ENCODE measurements around the gene CLEC2L. TPM values are rescaled to one million over a fixed set of nuclear protein-coding genes. Genes with fewer than 3 reads are reported as not detected.

Gene CLEC2L
- total and polyA plus RNA-seq, 5 donors from 2014 or later, result 0.39 TPM; not detected in 4

DNA sequence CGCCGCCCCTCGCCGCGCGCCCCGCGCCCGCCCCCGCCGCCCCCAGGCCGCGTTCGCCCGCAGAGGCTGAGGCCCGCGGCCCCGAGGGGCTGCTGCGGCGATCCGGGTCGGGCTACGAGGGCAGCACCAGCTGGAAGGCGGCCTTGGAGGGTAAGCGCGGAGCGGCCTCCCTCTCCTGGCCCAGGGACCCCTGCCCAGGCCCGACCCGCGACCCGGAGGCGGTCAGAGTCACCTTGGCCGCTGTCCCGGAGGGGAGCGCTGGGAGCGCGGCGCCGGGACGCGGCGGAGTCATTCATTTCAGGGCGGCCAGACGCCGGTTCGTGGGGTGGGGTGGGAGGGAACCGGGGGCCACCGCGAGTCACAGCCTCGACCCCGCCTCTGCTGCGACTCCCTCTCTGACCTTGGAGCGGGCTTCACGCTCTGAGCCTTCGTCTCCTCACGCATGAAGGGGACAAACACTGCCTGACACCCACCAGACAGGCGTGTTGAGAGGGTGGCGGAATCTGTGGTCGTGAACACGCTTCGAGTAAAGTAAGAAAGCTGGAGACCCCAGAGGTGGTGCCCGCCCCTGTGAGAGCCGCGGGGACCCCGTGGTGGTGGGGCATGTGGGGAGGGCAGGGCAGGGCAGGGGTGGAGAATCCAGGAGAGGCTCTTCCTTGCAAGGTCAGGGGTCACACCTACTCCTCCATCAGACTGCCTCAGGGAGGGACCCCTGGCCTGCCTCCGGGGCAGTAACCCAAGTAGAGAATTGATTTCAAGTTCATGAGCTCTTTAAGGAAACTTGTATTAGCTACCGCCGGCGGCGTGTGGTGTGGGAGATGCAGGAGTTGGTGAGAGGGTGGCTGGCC, 707 bp downstream of the CLEC2L start:
- Mint-ChIP-seq H3K4me3 (no peak overlapping the region), H3K27ac (no peak overlapping the region), H3K9me3 (peaks cover 0 to 4% (median 0%) of the 10 kb centered on the region in 7 donors), H3K27me3 (peaks cover 44% of the 10 kb centered on the region), H3K36me3 (peaks cover 7% of the 10 kb centered on the region), H3K4me1 (peaks cover 0 to 26% (median 2%) of the 10 kb centered on the region in 4 donors)
- no peak for ATAC-seq (ENCODE audit: low read depth in 2 of 2)
- Histone ChIP-seq H3K27me3 (ENCODE audit: control insufficient read depth, insufficient read depth, low read length) (peaks cover 6% of the 10 kb centered on the region), H3K36me3 (ENCODE audit: control insufficient read depth, insufficient read depth, low read length) (no peaks in the 10 kb centered on the region), H3K27ac (ENCODE audit: insufficient read depth, low read length, poor library complexity, severe bottlenecking) (no peak overlapping the region), H3K4me3 (ENCODE audit: low read depth, low read length) (no peak overlapping the region), H3K9me3 (ENCODE audit: control insufficient read depth in 2 of 2, low read length in 2 of 2) (no peaks in the 10 kb centered on the region), H3K4me1 (ENCODE audit: control insufficient read depth, insufficient read depth, low read length, poor library complexity, severe bottlenecking) (peaks cover 12% of the 10 kb centered on the region)
- no peak for DNase-seq

GRCh38 chr7:139525239-139525638, 1.8 kb downstream of the CLEC2L start:
- ATAC-seq (ENCODE audit: low read depth in 2 of 2) (no peak), DNase-seq (no peak)
- H3K4me3 Mint-ChIP-seq, result no peak overlapping the region
- no peak overlapping the region for H3K4me3 ChIP-seq (ENCODE audit: low read depth, low read length)
- no peaks in the 10 kb centered on the region for H3K36me3 ChIP-seq (ENCODE audit: control insufficient read depth, insufficient read depth, low read length)
- H3K4me1 Mint-ChIP-seq, result peaks cover 0 to 26% (median 2%) of the 10 kb centered on the region in 4 donors
- no peaks in the 10 kb centered on the region for H3K9me3 ChIP-seq (ENCODE audit: control insufficient read depth in 2 of 2, low read length in 2 of 2)
- peaks cover 6% of the 10 kb centered on the region for H3K27me3 ChIP-seq (ENCODE audit: control insufficient read depth, insufficient read depth, low read length)
- peak overlapping the region in 1 of 3 donors; percentile 32 for H3K27ac Mint-ChIP-seq
- peaks cover 12% of the 10 kb centered on the region for H3K4me1 ChIP-seq (ENCODE audit: control insufficient read depth, insufficient read depth, low read length, poor library complexity, severe bottlenecking)
- H3K36me3 Mint-ChIP-seq, result peaks cover 8% of the 10 kb centered on the region
- H3K9me3 Mint-ChIP-seq, result peaks cover 0 to 4% (median 0%) of the 10 kb centered on the region in 7 donors
- peaks cover 44% of the 10 kb centered on the region for H3K27me3 Mint-ChIP-seq
- H3K27ac ChIP-seq (ENCODE audit: insufficient read depth, low read length, poor library complexity, severe bottlenecking), result no peak overlapping the region

DNA sequence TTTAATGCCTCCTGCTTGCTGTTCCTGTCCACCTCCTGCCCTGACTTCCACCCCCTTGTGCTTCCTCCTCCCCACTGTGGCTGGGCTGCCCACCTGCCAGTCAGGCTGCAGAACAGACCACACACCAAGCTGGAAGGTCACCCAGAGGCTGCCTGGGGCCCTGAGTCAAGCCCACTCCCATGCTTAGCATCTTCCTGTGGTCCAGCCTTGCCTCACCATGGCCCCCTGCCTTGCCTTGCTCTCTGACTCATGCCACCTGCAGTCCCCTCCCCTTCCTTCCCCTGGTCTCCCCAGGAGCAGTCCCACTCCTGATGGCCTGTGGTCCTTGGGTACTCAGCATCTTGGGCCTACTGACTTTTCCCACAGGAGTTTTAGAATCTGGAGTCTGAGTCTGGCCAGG, 2.3 kb downstream of the CLEC2L start:
- Mint-ChIP-seq H3K36me3 (peaks cover 8% of the 10 kb centered on the region), H3K27me3 (peaks cover 46% of the 10 kb centered on the region), H3K27ac (no peak overlapping the region)

DNA sequence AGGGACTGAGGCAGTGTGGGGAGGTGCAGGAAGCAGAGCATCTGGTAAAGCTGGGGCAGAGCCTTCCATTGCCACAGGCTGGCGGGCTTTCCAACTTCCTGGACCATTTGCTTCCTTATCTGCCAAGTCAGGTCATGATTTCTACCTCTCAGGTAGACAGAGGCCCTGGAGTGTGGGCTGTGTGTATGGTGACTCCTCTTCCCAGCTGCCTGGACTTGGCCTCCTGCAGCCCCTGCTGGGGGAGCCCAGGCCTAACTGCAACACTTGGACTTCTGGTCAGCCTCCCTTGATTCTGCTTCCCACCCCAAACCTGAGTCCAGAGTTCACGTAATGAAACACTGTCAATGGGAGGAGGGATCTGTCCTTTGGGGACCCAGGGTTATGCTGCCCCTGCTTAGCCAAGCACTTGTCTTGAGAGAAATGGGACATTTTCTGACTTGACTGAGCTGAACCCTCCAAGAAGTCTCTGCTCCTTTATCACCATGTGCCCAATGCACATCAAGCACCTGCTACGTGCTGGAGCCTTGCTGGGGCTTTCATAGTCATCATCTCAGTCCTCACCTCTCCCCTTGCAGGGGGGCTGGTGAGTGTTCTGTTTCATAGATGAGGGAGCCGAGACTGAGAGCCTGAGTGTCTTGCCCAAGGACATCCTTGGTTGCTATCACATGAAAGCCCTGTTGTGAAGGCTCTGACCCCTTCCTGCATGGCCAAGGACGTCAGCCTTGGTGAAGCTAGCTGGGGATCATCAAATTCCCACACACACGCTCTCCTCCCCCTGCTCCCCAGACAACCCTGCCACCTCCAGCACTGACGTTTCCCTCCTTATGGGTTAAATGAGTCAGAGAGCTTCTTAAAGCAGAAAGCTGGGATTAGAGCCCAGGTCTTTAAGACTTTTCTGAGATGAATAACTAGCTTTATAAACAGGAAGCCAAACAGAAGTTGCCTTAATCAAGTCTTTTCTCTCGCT, 3.4 kb downstream of the CLEC2L start:
- H3K27ac Mint-ChIP-seq, result peak overlapping the region; percentile 16 to 85 (median 83)
- H3K4me3 Mint-ChIP-seq, result peak overlapping the region in 1 of 4 donors; percentile 76
- H3K4me1 ChIP-seq (ENCODE audit: control insufficient read depth, insufficient read depth, low read length, poor library complexity, severe bottlenecking), result peaks cover 12% of the 10 kb centered on the region
- H3K9me3 Mint-ChIP-seq, result peaks cover 0 to 5% (median 0%) of the 10 kb centered on the region in 7 donors
- H3K36me3 ChIP-seq (ENCODE audit: control insufficient read depth, insufficient read depth, low read length), result no peaks in the 10 kb centered on the region
- peaks cover 8% of the 10 kb centered on the region for H3K36me3 Mint-ChIP-seq
- H3K27ac ChIP-seq (ENCODE audit: insufficient read depth, low read length, poor library complexity, severe bottlenecking), result no peak overlapping the region
- ATAC-seq (ENCODE audit: low read depth in 2 of 2) (no peak), DNase-seq (no peak)
- H3K27me3 Mint-ChIP-seq, result peaks cover 46% of the 10 kb centered on the region
- H3K27me3 ChIP-seq (ENCODE audit: control insufficient read depth, insufficient read depth, low read length), result peaks cover 4% of the 10 kb centered on the region
- H3K4me1 Mint-ChIP-seq, result peaks cover 0 to 25% (median 4%) of the 10 kb centered on the region in 4 donors
- H3K9me3 ChIP-seq (ENCODE audit: control insufficient read depth in 2 of 2, low read length in 2 of 2), result no peaks in the 10 kb centered on the region
- no peak overlapping the region for H3K4me3 ChIP-seq (ENCODE audit: low read depth, low read length)

More for the DNA sequence above, 2.3 kb downstream of the CLEC2L start:
- ATAC-seq (ENCODE audit: low read depth in 2 of 2) (no peak), DNase-seq (no peak)
- H3K27me3 ChIP-seq (ENCODE audit: control insufficient read depth, insufficient read depth, low read length), result peaks cover 6% of the 10 kb centered on the region
- no peaks in the 10 kb centered on the region for H3K36me3 ChIP-seq (ENCODE audit: control insufficient read depth, insufficient read depth, low read length)
- no peak overlapping the region for H3K4me3 ChIP-seq (ENCODE audit: low read depth, low read length)
- no peaks in the 10 kb centered on the region for H3K9me3 ChIP-seq (ENCODE audit: control insufficient read depth in 2 of 2, low read length in 2 of 2)
- Mint-ChIP-seq H3K4me1 (peaks cover 0 to 26% (median 2%) of the 10 kb centered on the region in 4 donors), H3K4me3 (peak overlapping the region in 1 of 4 donors; percentile 75), H3K9me3 (peaks cover 0 to 4% (median 0%) of the 10 kb centered on the region in 7 donors)
- H3K27ac ChIP-seq (ENCODE audit: insufficient read depth, low read length, poor library complexity, severe bottlenecking), result no peak overlapping the region
- peaks cover 12% of the 10 kb centered on the region for H3K4me1 ChIP-seq (ENCODE audit: control insufficient read depth, insufficient read depth, low read length, poor library complexity, severe bottlenecking)

GRCh38 chr7:139531094-139531493, 7.6 kb downstream of the CLEC2L start:
- no peak overlapping the region for H3K27ac Mint-ChIP-seq
- H3K27me3 Mint-ChIP-seq, result peaks cover 28% of the 10 kb centered on the region
- Histone ChIP-seq H3K4me3 (ENCODE audit: low read depth, low read length) (no peak overlapping the region), H3K4me1 (ENCODE audit: control insufficient read depth, insufficient read depth, low read length, poor library complexity, severe bottlenecking) (peaks cover 12% of the 10 kb centered on the region), H3K36me3 (ENCODE audit: control insufficient read depth, insufficient read depth, low read length) (no peaks in the 10 kb centered on the region), H3K9me3 (ENCODE audit: control insufficient read depth in 2 of 2, low read length in 2 of 2) (no peaks in the 10 kb centered on the region), H3K27me3 (ENCODE audit: control insufficient read depth, insufficient read depth, low read length) (peaks cover 3% of the 10 kb centered on the region), H3K27ac (ENCODE audit: insufficient read depth, low read length, poor library complexity, severe bottlenecking) (no peak overlapping the region)
- H3K9me3 Mint-ChIP-seq, result peaks cover 0 to 4% (median 0%) of the 10 kb centered on the region in 7 donors
- peaks cover 8% of the 10 kb centered on the region for H3K36me3 Mint-ChIP-seq
- DNase-seq (no peak), ATAC-seq (ENCODE audit: low read depth in 2 of 2) (no peak)
- H3K4me3 Mint-ChIP-seq, result no peak overlapping the region
- peaks cover 0 to 13% (median 4%) of the 10 kb centered on the region in 4 donors for H3K4me1 Mint-ChIP-seq

GRCh38 chr7:139532636-139533155, 9.2 kb downstream of the CLEC2L start:
- Mint-ChIP-seq H3K9me3 (peaks cover 0 to 4% (median 0%) of the 10 kb centered on the region in 7 donors), H3K36me3 (peaks cover 4% of the 10 kb centered on the region)
- no peak for ATAC-seq (ENCODE audit: low read depth in 2 of 2)

GRCh38 chr7:139534096-139534495, 10.6 kb downstream of the CLEC2L start:
- no peaks in the 10 kb centered on the region for H3K36me3 ChIP-seq (ENCODE audit: control insufficient read depth, insufficient read depth, low read length)
- H3K9me3 Mint-ChIP-seq, result peaks cover 0 to 4% (median 0%) of the 10 kb centered on the region in 7 donors
- H3K36me3 Mint-ChIP-seq, result peaks cover 2% of the 10 kb centered on the region
- H3K4me1 Mint-ChIP-seq, result peaks cover 0 to 4% (median 0%) of the 10 kb centered on the region in 4 donors
- H3K4me3 Mint-ChIP-seq, result no peak overlapping the region
- H3K27me3 ChIP-seq (ENCODE audit: control insufficient read depth, insufficient read depth, low read length), result peaks cover 3% of the 10 kb centered on the region
- no peak overlapping the region for H3K4me3 ChIP-seq (ENCODE audit: low read depth, low read length)
- H3K9me3 ChIP-seq (ENCODE audit: control insufficient read depth in 2 of 2, low read length in 2 of 2), result no peaks in the 10 kb centered on the region
- ATAC-seq (ENCODE audit: low read depth in 2 of 2) (no peak), DNase-seq (no peak)
- no peak overlapping the region for H3K27ac Mint-ChIP-seq
- peaks cover 22% of the 10 kb centered on the region for H3K27me3 Mint-ChIP-seq
- no peak overlapping the region for H3K27ac ChIP-seq (ENCODE audit: insufficient read depth, low read length, poor library complexity, severe bottlenecking)
- H3K4me1 ChIP-seq (ENCODE audit: control insufficient read depth, insufficient read depth, low read length, poor library complexity, severe bottlenecking), result no peaks in the 10 kb centered on the region

More at GRCh38 chr7:139532636-139533155, 9.2 kb downstream of the CLEC2L start:
- peaks cover 22% of the 10 kb centered on the region for H3K27me3 Mint-ChIP-seq
- Histone ChIP-seq H3K4me3 (ENCODE audit: low read depth, low read length) (no peak overlapping the region), H3K4me1 (ENCODE audit: control insufficient read depth, insufficient read depth, low read length, poor library complexity, severe bottlenecking) (peaks cover 3% of the 10 kb centered on the region), H3K27me3 (ENCODE audit: control insufficient read depth, insufficient read depth, low read length) (peaks cover 3% of the 10 kb centered on the region), H3K27ac (ENCODE audit: insufficient read depth, low read length, poor library complexity, severe bottlenecking) (no peak overlapping the region), H3K36me3 (ENCODE audit: control insufficient read depth, insufficient read depth, low read length) (no peaks in the 10 kb centered on the region), H3K9me3 (ENCODE audit: control insufficient read depth in 2 of 2, low read length in 2 of 2) (no peaks in the 10 kb centered on the region)
- DNase-seq, result no peak
- H3K4me1 Mint-ChIP-seq, result peaks cover 0 to 4% (median 1%) of the 10 kb centered on the region in 4 donors
- H3K4me3 Mint-ChIP-seq, result no peak overlapping the region
- H3K27ac Mint-ChIP-seq, result peak overlapping the region in 1 of 3 donors; percentile 50
